NB4 (cell line): Measurements from ENCODE around the gene CHCHD10.

Source experiments
- MYC ChIP-seq: IDR thresholded peaks from 2 replicates; pipeline ENCODE4 v1.6.1; 2011; ENCODE audit warnings: low read depth, low read length
- POLR2A ChIP-seq: IDR thresholded peaks from 2 replicates; pipeline ENCODE4 v1.6.1; 2011; ENCODE audit warnings: mild to moderate bottlenecking; ENCODE audit not compliant: insufficient read length; ENCODE audit errors: extremely low read depth
- TF ChIP-seq, protein P1 (sequence below): IDR thresholded peaks from one replicate; pipeline ENCODE4 v1.5.1; 2012; ENCODE audit warnings: low read depth, low read length
- TF ChIP-seq, protein P2 (sequence below): IDR thresholded peaks from 2 replicates; pipeline ENCODE4 v1.6.1; 2011; ENCODE audit warnings: low read depth, low read length

DNA sequence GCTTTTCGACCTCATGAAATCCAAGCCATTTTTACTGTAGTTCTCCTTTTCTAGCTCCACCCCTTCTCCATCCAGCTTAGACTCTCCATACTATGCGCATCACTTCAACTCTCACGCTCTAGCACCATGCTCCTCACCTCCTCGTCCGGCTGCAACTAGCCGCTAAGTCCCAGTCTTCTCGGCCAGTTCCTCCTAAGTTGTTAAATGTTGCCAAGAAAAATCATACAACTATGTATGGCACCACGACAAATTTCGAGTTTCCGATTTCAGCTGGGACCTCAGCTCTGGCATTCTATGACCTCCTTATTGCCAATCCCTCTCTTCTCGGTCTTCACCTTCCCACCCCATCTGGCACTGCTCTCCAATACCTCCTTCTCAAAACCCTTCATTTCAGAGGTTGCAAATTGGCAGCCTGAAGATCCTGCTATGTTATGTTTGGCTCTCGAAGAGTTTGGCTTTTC is 17.9 kb downstream of the CHCHD10 start:
- TF ChIP-seq, protein P1, sequence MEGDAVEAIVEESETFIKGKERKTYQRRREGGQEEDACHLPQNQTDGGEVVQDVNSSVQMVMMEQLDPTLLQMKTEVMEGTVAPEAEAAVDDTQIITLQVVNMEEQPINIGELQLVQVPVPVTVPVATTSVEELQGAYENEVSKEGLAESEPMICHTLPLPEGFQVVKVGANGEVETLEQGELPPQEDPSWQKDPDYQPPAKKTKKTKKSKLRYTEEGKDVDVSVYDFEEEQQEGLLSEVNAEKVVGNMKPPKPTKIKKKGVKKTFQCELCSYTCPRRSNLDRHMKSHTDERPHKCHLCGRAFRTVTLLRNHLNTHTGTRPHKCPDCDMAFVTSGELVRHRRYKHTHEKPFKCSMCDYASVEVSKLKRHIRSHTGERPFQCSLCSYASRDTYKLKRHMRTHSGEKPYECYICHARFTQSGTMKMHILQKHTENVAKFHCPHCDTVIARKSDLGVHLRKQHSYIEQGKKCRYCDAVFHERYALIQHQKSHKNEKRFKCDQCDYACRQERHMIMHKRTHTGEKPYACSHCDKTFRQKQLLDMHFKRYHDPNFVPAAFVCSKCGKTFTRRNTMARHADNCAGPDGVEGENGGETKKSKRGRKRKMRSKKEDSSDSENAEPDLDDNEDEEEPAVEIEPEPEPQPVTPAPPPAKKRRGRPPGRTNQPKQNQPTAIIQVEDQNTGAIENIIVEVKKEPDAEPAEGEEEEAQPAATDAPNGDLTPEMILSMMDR: no peak
- TF ChIP-seq POLR2A: no peak
- TF ChIP-seq MYC: no peak
- TF ChIP-seq, protein P2, sequence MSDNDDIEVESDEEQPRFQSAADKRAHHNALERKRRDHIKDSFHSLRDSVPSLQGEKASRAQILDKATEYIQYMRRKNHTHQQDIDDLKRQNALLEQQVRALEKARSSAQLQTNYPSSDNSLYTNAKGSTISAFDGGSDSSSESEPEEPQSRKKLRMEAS: no peak
